H9 (cell line): ENCODE measurements around the gene SCGB2B2. TPM values are rescaled to one million over a fixed set of nuclear protein-coding genes. Genes with fewer than 3 reads are reported as not detected.

Experiments used
- DNase-seq: peaks from one replicate; pipeline ENCODE4 v3.0.0-alpha.2; 2017
- H2AFZ ChIP-seq: one replicate; pipeline ENCODE4 v1.6.1; 2013; ENCODE audit warnings: mild to moderate bottlenecking, low read length, control low read depth, moderate library complexity
- H2AK5ac ChIP-seq: 2 replicates; pipeline ENCODE4 v1.6.1; 2013; ENCODE audit warnings: low read length, control low read depth, mixed read lengths; ENCODE audit not compliant: insufficient read length
- H2BK120ac ChIP-seq: one replicate; pipeline ENCODE4 v1.6.1; 2013; ENCODE audit warnings: low read depth, mild to moderate bottlenecking, low read length, control low read depth, inconsistent platforms; ENCODE audit not compliant: poor library complexity, severe bottlenecking
- H2BK12ac ChIP-seq: 2 replicates; pipeline ENCODE4 v1.6.1; 2013; ENCODE audit warnings: low read length, control low read depth, mixed read lengths, low read depth; ENCODE audit not compliant: insufficient read length
- H2BK15ac ChIP-seq: 2 replicates; pipeline ENCODE4 v1.6.1; 2013; ENCODE audit warnings: low read depth, low read length, control low read depth
- H2BK20ac ChIP-seq: one replicate; pipeline ENCODE4 v1.6.1; 2013; ENCODE audit warnings: low read depth, mild to moderate bottlenecking, low read length, control low read depth, inconsistent platforms; ENCODE audit not compliant: poor library complexity, severe bottlenecking
- H2BK5ac ChIP-seq: 2 replicates; pipeline ENCODE4 v1.6.1; 2013; ENCODE audit warnings: low read length, control low read depth, mixed read lengths; ENCODE audit not compliant: insufficient read length
- H3K14ac ChIP-seq: 2 replicates; pipeline ENCODE4 v1.6.1; 2013; ENCODE audit warnings: low read length, control low read depth; ENCODE audit not compliant: insufficient read depth
- H3K18ac ChIP-seq: 2 replicates; pipeline ENCODE4 v1.6.1; 2013; ENCODE audit warnings: low read depth, mild to moderate bottlenecking, mixed read lengths, low read length, control low read depth; ENCODE audit not compliant: insufficient read length
- H3K23ac ChIP-seq: 2 replicates; pipeline ENCODE4 v1.6.1; 2013; ENCODE audit warnings: low read length, control low read depth, mixed read lengths, low read depth; ENCODE audit not compliant: insufficient read length
- H3K23me2 ChIP-seq: 2 replicates; pipeline ENCODE4 v1.6.1; 2013; ENCODE audit warnings: low read depth, mild to moderate bottlenecking, mixed read lengths, low read length, control low read depth; ENCODE audit not compliant: insufficient read length, poor library complexity, severe bottlenecking
- H3K27ac ChIP-seq: 2 replicates; pipeline ENCODE4 v1.5.1; 2013; ENCODE audit warnings: low read length, control low read depth, mixed read lengths, low read depth; ENCODE audit not compliant: insufficient read length
- H3K27me3 ChIP-seq: 2 replicates; pipeline ENCODE4 v1.6.1; 2013; ENCODE audit warnings: low read length, control low read depth, inconsistent platforms; ENCODE audit not compliant: insufficient read depth
- H3K4ac ChIP-seq: 2 replicates; pipeline ENCODE4 v1.6.1; 2013; ENCODE audit warnings: low read depth, mild to moderate bottlenecking, control low read depth, inconsistent platforms, low read length, moderate library complexity
- H3K4me1 ChIP-seq: 2 replicates; pipeline ENCODE4 v1.6.1; 2013; ENCODE audit warnings: low read length, control low read depth, inconsistent platforms; ENCODE audit not compliant: insufficient read depth
- H3K4me2 ChIP-seq: 2 replicates; pipeline ENCODE4 v1.6.1; 2013; ENCODE audit warnings: low read length, control low read depth, mixed read lengths; ENCODE audit not compliant: insufficient read length, insufficient read depth
- H3K56ac ChIP-seq: 2 replicates; pipeline ENCODE4 v1.6.1; 2013; ENCODE audit warnings: low read depth, mild to moderate bottlenecking, mixed read lengths, low read length, control low read depth; ENCODE audit not compliant: insufficient read length
- H3K79me1 ChIP-seq: 2 replicates; pipeline ENCODE4 v1.6.1; 2013; ENCODE audit warnings: low read depth, mild to moderate bottlenecking, moderate library complexity, low read length, control low read depth, inconsistent platforms; ENCODE audit not compliant: insufficient read depth, poor library complexity, severe bottlenecking
- H3K79me2 ChIP-seq: 2 replicates; pipeline ENCODE4 v1.6.1; 2013; ENCODE audit warnings: low read length, control low read depth, inconsistent platforms; ENCODE audit not compliant: insufficient read depth
- H3K9ac ChIP-seq: 2 replicates; pipeline ENCODE4 v1.6.1; 2013; ENCODE audit warnings: low read length, control low read depth, mixed read lengths; ENCODE audit not compliant: insufficient read length; ENCODE audit errors: extremely low read depth
- H3K9me3 ChIP-seq: one replicate; pipeline ENCODE4 v1.6.1; 2013; ENCODE audit warnings: low read depth, low read length, inconsistent platforms; ENCODE audit not compliant: control insufficient read depth
- H3T11ph ChIP-seq: one replicate; pipeline ENCODE4 v1.6.1; 2013; ENCODE audit warnings: mild to moderate bottlenecking, low read length, control low read depth, inconsistent platforms
- H4K20me1 ChIP-seq: one replicate; pipeline ENCODE4 v1.6.1; 2013; ENCODE audit not compliant: control insufficient read depth, insufficient read length, insufficient read depth
- H4K5ac ChIP-seq: 2 replicates; pipeline ENCODE4 v1.6.1; 2013; ENCODE audit warnings: low read depth, mild to moderate bottlenecking, mixed read lengths, low read length, control low read depth; ENCODE audit not compliant: insufficient read length
- H4K8ac ChIP-seq: replicated peaks from 2 replicates; pipeline ENCODE4 v1.6.1; 2013; ENCODE audit warnings: low read length, control low read depth, mixed read lengths, low read depth; ENCODE audit not compliant: insufficient read length
- H4K91ac ChIP-seq: 2 replicates; pipeline ENCODE4 v1.6.1; 2013; ENCODE audit warnings: low read depth, mild to moderate bottlenecking, moderate library complexity, mixed read lengths, low read length, control low read depth; ENCODE audit not compliant: insufficient read length
- H3K27ac Mint-ChIP-seq, 3 experiments: 2 replicates in 2 of 3; 3 replicates in 1 of 3; pipeline ENCODE4 v1.8.0; 2020 to 2021; ENCODE audit warnings: mixed read lengths in 3 of 3, mild to moderate bottlenecking in 1 of 3, moderate library complexity in 1 of 3
- H3K27me3 Mint-ChIP-seq: 2 replicates; pipeline ENCODE4 v1.8.0; 2021; ENCODE audit warnings: low read depth, mild to moderate bottlenecking, moderate library complexity, mixed read lengths
- H3K36me3 Mint-ChIP-seq, 3 experiments: 2 replicates in 2 of 3; 3 replicates in 1 of 3; pipeline ENCODE4 v1.8.0; 2020 to 2021; ENCODE audit warnings: low read depth in 3 of 3, mixed read lengths in 3 of 3; ENCODE audit not compliant: insufficient read depth in 1 of 3
- H3K4me1 Mint-ChIP-seq, 2 experiments: 2 replicates each; pipeline ENCODE4 v1.8.0; 2020; ENCODE audit warnings: mixed read lengths in 2 of 2
- H3K4me3 Mint-ChIP-seq, 2 experiments: 2 replicates in 1 of 2; 3 replicates in 1 of 2; pipeline ENCODE4 v1.8.0; 2020 to 2021; ENCODE audit warnings: mild to moderate bottlenecking in 2 of 2, mixed read lengths in 2 of 2, moderate library complexity in 1 of 2
- H3K9me3 Mint-ChIP-seq, 2 experiments: 2 replicates in 1 of 2; 3 replicates in 1 of 2; pipeline ENCODE4 v1.8.0; 2020; ENCODE audit warnings: mild to moderate bottlenecking in 2 of 2, mixed read lengths in 2 of 2, moderate library complexity in 1 of 2
- CTCF ChIP-seq: fragments of 200-600 bp; sonication (generic); conservative IDR thresholded peaks from 3 replicates; pipeline ENCODE4 v1.8.0; 2021; ENCODE audit warnings: antibody characterized with exemption, mild to moderate bottlenecking
- WGBS: extraction: QIAGEN DNeasy Blood & Tissue Kit; methylation state at CpG from one replicate; pipeline ENCODE4 v1.1.7; 2013; ENCODE audit warnings: missing lambda C conversion rate, low lambda C conversion rate, mixed read lengths; ENCODE audit not compliant: insufficient read length; ENCODE audit errors: extremely low coverage; 5-methylcytosine and 5-hydroxymethylcytosine counted together
- total RNA-seq: library from RNA; stranded (reverse); gene quantifications from 2 replicates; pipeline ENCODE4 v1.2.1, GENCODE V29; 2021

The SCGB2B2 gene
- total RNA-seq, 1 experiment from 2014 or later = not detected

- no peak overlapping the region for H3K4me3 Mint-ChIP-seq
- Histone ChIP-seq H3K4me2 (no peak overlapping the region), H3K27me3 (no peaks in the 10 kb centered on the region), H3K4me1 (no peaks in the 10 kb centered on the region), H4K20me1 (no peaks in the 10 kb centered on the region), H3T11ph (no peak overlapping the region), H3K79me1 (no peaks in the 10 kb centered on the region), H3K4ac (no peak overlapping the region), H2AFZ (no peak overlapping the region), H3K27ac (no peak overlapping the region), H3K9me3 (peaks cover 20% of the 10 kb centered on the region), H2BK12ac (no peak overlapping the region), H3K79me2 (no peaks in the 10 kb centered on the region), H4K8ac (no peak overlapping the region), H3K56ac (no peak overlapping the region), H2BK5ac (no peak overlapping the region), H2BK120ac (no peak overlapping the region), H3K9ac (no peak overlapping the region), H3K23ac (no peak overlapping the region), H3K14ac (no peak overlapping the region), H3K18ac (no peak overlapping the region), H3K23me2 (no peaks in the 10 kb centered on the region), H2BK15ac (no peak overlapping the region), H2BK20ac (no peak overlapping the region), H2AK5ac (no peak overlapping the region), H4K91ac (no peak overlapping the region), H4K5ac (no peak overlapping the region)
- WGBS = no CpG with 5 or more reads among the region's 2 CpGs
- peaks cover 0 to 9% (median 3%) of the 10 kb centered on the region in 3 experiments; a peak in 4 of 7 replicates for H3K36me3 Mint-ChIP-seq
- H3K27me3 Mint-ChIP-seq = peaks cover 3% of the 10 kb centered on the region
- no peak overlapping the region for H3K27ac Mint-ChIP-seq
- no peak for TF ChIP-seq CTCF
- no peaks in the 10 kb centered on the region for H3K4me1 Mint-ChIP-seq
- H3K9me3 Mint-ChIP-seq = peaks cover 39 to 75% of the 10 kb centered on the region in 2 experiments
- DNase-seq = no peak
Observed at GRCh38 chr19:34633802-34634201, 43.2 kb downstream of the SCGB2B2 start.

Other genes starting within 250 kb of the SCGB2B2 start
- 204 and 206 TPM in 2 replicates for gene UBA2, start 248.8 kb downstream of the SCGB2B2 start, total RNA-seq
- gene WTIP, start 195.4 kb downstream of the SCGB2B2 start, total RNA-seq = 32.5 and 35.1 TPM in 2 replicates
- gene ZNF302, start 519 bp upstream of the SCGB2B2 start, total RNA-seq = 22.4 and 23.3 TPM in 2 replicates
- gene ZNF181, start 57.1 kb upstream of the SCGB2B2 start, total RNA-seq = 8.2 and 9.9 TPM in 2 replicates
- gene ZNF599, start 96.1 kb upstream of the SCGB2B2 start, total RNA-seq = 3.0 and 3.9 TPM in 2 replicates
- 6.5 and 8.3 TPM in 2 replicates for gene ZNF30, start 249.7 kb upstream of the SCGB2B2 start, total RNA-seq